Mucosa of descending colon (tissue), 3 donors: ENCODE data around the gene EYA2. TPM values are rescaled to one million over a fixed set of nuclear protein-coding genes. Genes with fewer than 3 reads are reported as not detected.

ENCODE experiments used
- ATAC-seq: fragments of 200-7000 bp; cut with Tn5 transposase; one replicate; pipeline ENCODE4 v1.9.1; 2020; ENCODE audit warnings: mild to moderate bottlenecking, moderate library complexity
- DNase-seq, 3 donors: peaks; one replicate each; pipeline ENCODE4 v3.0.0-alpha.2; 2020
- H3K36me3 ChIP-seq: fragments of 200-600 bp; one replicate; pipeline ENCODE4 v1.8.0; 2021; ENCODE audit warnings: low read depth, mild to moderate bottlenecking
- H3K4me1 ChIP-seq: fragments of 200-600 bp; one replicate; pipeline ENCODE4 v1.8.0; 2021; ENCODE audit warnings: low read depth, mild to moderate bottlenecking
- H3K4me3 ChIP-seq: fragments of 200-600 bp; one replicate; pipeline ENCODE4 v1.8.0; 2021; ENCODE audit warnings: mild to moderate bottlenecking
- H3K9me3 ChIP-seq: fragments of 200-600 bp; one replicate; pipeline ENCODE4 v1.8.0; 2021; ENCODE audit warnings: mild to moderate bottlenecking
- intact Hi-C, 2 donors: fragments of 100-400 bp; cut with DNase I in 1 of 2; cut with micrococcal nuclease in 1 of 2; formaldehyde crosslinking; loops; one replicate each; pipeline versions ENCODE4 v1.11.0 to v1.11.1; 2022; cut with DNase I, micrococcal nuclease
- total RNA-seq, 3 donors: library from RNA; stranded (reverse); fragmentation: NEBNext Ultra II Directional in 2 of 3; extraction: Animal tissue kit (Norgen Biotek cat#: 25700) in 2 of 3; gene quantifications; one replicate each; pipeline versions ENCODE4 v1.2.1 to v1.2.4, GENCODE V29; 2021 to 2023
- TF ChIP-seq, protein P1 (sequence below): fragments of 200-600 bp; IDR thresholded peaks from one replicate; pipeline ENCODE4 v1.8.0; 2022; ENCODE audit warnings: antibody characterized with exemption, mild to moderate bottlenecking
- donor health status: DM: no; HTN: no; CAD: no; lungs with moderate emphysema.
- donor health status: DM: no; HTN: no; CAD: no.
- donor health status: DM: no; HTN: yes; CAD: no.

The EYA2 gene
- total RNA-seq, 3 donors from 2014 or later: 14.3 to 22.3 (median 19.5) TPM

GRCh38 chr20:47030271-47030810 lies 135.7 kb downstream of the EYA2 start:
- H3K36me3 ChIP-seq: no peaks in the 10 kb centered on the region
- ATAC-seq: no peak
- H3K9me3 ChIP-seq: no peaks in the 10 kb centered on the region
- intact Hi-C loops: no loop called here
- H3K4me3 ChIP-seq: no peak overlapping the region
- no peaks in the 10 kb centered on the region for H3K4me1 ChIP-seq
- TF ChIP-seq, protein P1, sequence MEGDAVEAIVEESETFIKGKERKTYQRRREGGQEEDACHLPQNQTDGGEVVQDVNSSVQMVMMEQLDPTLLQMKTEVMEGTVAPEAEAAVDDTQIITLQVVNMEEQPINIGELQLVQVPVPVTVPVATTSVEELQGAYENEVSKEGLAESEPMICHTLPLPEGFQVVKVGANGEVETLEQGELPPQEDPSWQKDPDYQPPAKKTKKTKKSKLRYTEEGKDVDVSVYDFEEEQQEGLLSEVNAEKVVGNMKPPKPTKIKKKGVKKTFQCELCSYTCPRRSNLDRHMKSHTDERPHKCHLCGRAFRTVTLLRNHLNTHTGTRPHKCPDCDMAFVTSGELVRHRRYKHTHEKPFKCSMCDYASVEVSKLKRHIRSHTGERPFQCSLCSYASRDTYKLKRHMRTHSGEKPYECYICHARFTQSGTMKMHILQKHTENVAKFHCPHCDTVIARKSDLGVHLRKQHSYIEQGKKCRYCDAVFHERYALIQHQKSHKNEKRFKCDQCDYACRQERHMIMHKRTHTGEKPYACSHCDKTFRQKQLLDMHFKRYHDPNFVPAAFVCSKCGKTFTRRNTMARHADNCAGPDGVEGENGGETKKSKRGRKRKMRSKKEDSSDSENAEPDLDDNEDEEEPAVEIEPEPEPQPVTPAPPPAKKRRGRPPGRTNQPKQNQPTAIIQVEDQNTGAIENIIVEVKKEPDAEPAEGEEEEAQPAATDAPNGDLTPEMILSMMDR: no peak
- no peak for DNase-seq

DNA sequence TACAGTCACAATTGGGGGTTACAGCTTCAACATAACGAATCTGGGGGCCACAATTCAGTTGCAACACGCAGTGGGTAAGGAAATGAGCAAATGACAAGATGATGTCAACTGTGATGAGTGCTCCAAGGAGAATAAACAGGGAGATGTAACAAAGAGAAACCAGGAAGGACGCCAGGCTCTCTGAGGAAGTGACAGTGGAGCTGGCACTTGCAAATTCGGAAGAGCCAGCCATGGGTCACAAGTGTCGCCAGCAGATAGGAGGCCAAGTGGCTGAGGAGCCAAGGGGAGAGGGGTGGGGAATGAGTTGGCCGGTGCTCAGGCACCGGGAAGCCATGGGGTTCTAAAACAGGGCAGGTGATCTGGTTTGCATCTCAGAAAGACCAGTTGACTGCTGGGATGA lies 136.4 kb downstream of the EYA2 start:
- no peaks in the 10 kb centered on the region for H3K9me3 ChIP-seq
- no peaks in the 10 kb centered on the region for H3K36me3 ChIP-seq
- no peak overlapping the region for H3K4me3 ChIP-seq
- TF ChIP-seq, protein P1: no peak
- no peak for ATAC-seq
- no peaks in the 10 kb centered on the region for H3K4me1 ChIP-seq
- DNase-seq: no peak
- intact Hi-C loops: no loop called here

DNA sequence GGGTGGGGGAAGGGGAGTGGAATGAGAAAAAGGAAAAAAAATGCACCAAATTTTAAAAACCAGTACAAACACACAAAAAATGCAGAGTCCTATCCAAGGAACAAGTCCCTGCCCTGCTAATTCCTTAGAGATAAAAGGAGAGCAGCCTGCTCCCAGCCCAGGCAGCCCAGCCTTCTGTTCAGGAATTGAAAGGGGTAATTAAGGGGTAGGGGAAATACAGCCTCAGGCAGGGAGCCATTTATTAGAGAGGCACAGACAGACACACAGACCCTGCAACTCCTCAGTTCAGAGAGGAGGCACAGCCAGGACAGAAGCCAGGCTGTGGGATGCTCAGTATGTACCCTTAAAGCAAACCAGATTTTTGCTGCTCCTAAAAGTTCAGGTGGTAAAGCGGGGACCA lies 137.2 kb downstream of the EYA2 start:
- ATAC-seq: no peak
- intact Hi-C loops: no loop called here
- DNase-seq: no peak
- no peaks in the 10 kb centered on the region for H3K36me3 ChIP-seq
- H3K4me1 ChIP-seq: no peaks in the 10 kb centered on the region
- TF ChIP-seq, protein P1: no peak
- H3K9me3 ChIP-seq: no peaks in the 10 kb centered on the region
- H3K4me3 ChIP-seq: no peak overlapping the region

GRCh38 chr20:47032933-47033578 lies 138.4 kb downstream of the EYA2 start:
- DNase-seq (no peak), ATAC-seq (no peak)
- TF ChIP-seq, protein P1: no peak
- H3K36me3 ChIP-seq: no peaks in the 10 kb centered on the region
- H3K4me1 ChIP-seq: no peaks in the 10 kb centered on the region
- no peaks in the 10 kb centered on the region for H3K9me3 ChIP-seq
- intact Hi-C loops: no loop called here
- H3K4me3 ChIP-seq: no peak overlapping the region

GRCh38 chr20:47033665-47034064 lies 139.0 kb downstream of the EYA2 start:
- DNase-seq: no peak
- no peak for ATAC-seq
- Histone ChIP-seq H3K9me3 (no peaks in the 10 kb centered on the region), H3K4me3 (no peak overlapping the region), H3K36me3 (no peaks in the 10 kb centered on the region), H3K4me1 (no peaks in the 10 kb centered on the region)
- intact Hi-C loops: no loop called here
- TF ChIP-seq, protein P1: no peak
